Nephron (organoid): Measurements from ENCODE around the gene BTN3A1.
"Not testable (repeated sequence)": the region's sequence is repeated elsewhere in the genome, so short reads cannot be mapped to it uniquely, and the experiment has no call there.

Experiments used
- H3K27ac Mint-ChIP-seq, 3 experiments: 2 replicates each; pipeline ENCODE4 v1.8.0; 2020; ENCODE audit warnings: mixed read lengths in 3 of 3, mild to moderate bottlenecking in 2 of 3, moderate library complexity in 1 of 3
- H3K27me3 Mint-ChIP-seq: 2 replicates; pipeline ENCODE4 v1.8.0; 2021; ENCODE audit warnings: low read depth, mild to moderate bottlenecking, moderate library complexity, mixed read lengths
- H3K36me3 Mint-ChIP-seq: 2 replicates; pipeline ENCODE4 v1.8.0; 2020; ENCODE audit warnings: low read depth, mixed read lengths
- H3K4me1 Mint-ChIP-seq: 2 replicates; pipeline ENCODE4 v1.8.0; 2020; ENCODE audit warnings: mixed read lengths
- H3K4me3 Mint-ChIP-seq, 3 experiments: 2 replicates each; pipeline ENCODE4 v1.8.0; 2020; ENCODE audit warnings: mild to moderate bottlenecking in 3 of 3, mixed read lengths in 3 of 3, moderate library complexity in 2 of 3
- H3K9me3 Mint-ChIP-seq: 2 replicates; pipeline ENCODE4 v1.8.0; 2020; ENCODE audit warnings: mixed read lengths
- CTCF ChIP-seq, 3 experiments: fragments of 200-600 bp; sonication (generic); IDR thresholded peaks; one replicate each; pipeline ENCODE4 v1.5.0; 2021; ENCODE audit warnings: antibody characterized with exemption in 3 of 3; ENCODE audit not compliant: unreplicated experiment in 3 of 3

The BTN3A1 gene

GRCh38 chr6:26412228-26412627 is 10.2 kb downstream of the BTN3A1 start:
- Mint-ChIP-seq H3K36me3 (peaks cover 43% of the 10 kb centered on the region), H3K4me1 (no peaks in the 10 kb centered on the region), H3K9me3 (peaks cover 6% of the 10 kb centered on the region), H3K4me3 (no peak overlapping the region), H3K27me3 (peaks cover 3% of the 10 kb centered on the region), H3K27ac (peak overlapping the region in 1 of 3 experiments; percentile 5)
- no peak for TF ChIP-seq CTCF (IDR thresholded peaks at IDR 0.05; ENCODE audit: unreplicated experiment in 3 of 3)

DNA sequence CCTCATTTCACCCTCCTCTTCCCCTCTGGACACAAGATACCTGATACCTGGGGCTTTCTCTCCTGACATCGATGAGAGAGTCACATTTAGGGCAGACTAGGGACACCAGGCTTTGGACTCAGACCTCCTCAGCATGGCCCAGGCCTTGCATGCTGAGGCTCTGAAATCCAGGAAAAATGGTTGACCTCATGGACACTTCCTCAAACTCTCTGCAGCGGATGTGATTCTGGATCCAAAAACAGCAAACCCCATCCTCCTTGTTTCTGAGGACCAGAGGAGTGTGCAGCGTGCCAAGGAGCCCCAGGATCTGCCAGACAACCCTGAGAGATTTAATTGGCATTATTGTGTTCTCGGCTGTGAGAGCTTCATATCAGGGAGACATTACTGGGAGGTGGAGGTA is 10.9 kb downstream of the BTN3A1 start:
- Mint-ChIP-seq H3K36me3 (peaks cover 44% of the 10 kb centered on the region), H3K27ac (no peak overlapping the region), H3K27me3 (peaks cover 3% of the 10 kb centered on the region), H3K4me1 (no peaks in the 10 kb centered on the region), H3K9me3 (peaks cover 10% of the 10 kb centered on the region), H3K4me3 (no peak overlapping the region)
- TF ChIP-seq CTCF (IDR thresholded peaks at IDR 0.05; ENCODE audit: unreplicated experiment in 3 of 3): no peak

- Mint-ChIP-seq H3K36me3 (peaks cover 39% of the 10 kb centered on the region), H3K4me3 (no peak overlapping the region)
These were observed 12.2 kb downstream of the BTN3A1 start for GRCh38 chr6:26414281-26414680.

DNA sequence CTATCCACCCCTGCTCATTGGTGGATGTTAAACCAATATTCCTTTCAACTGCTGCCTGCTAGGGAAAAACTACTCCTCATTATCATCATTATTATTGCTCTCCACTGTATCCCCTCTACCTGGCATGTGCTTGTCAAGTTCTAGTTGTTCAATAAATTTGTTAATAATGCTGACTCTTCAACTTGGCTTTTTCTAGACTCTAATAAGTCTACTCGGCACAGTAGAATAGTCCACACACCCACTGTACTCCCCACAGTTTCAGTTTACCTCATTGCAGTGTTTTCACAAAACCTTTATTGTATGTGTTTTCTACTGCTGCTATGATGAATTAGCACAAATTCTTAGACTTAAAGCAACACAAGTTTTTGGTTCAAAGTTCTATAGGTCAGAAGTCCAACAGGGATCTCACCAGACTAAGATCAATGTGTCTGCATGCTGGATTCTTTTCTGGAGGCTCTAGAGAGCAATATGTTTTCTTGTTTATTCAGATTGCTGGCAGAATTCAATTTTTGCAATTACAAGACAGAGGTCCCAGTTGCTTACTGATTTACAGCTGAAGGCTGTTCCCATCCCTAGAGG is 13.1 kb downstream of the BTN3A1 start:
- H3K36me3 Mint-ChIP-seq: peaks cover 34% of the 10 kb centered on the region
- no peak for TF ChIP-seq CTCF (IDR thresholded peaks at IDR 0.05; ENCODE audit: unreplicated experiment in 3 of 3)

More at GRCh38 chr6:26414281-26414680, 12.2 kb downstream of the BTN3A1 start:
- H3K4me1 Mint-ChIP-seq: no peaks in the 10 kb centered on the region
- no peak for TF ChIP-seq CTCF (IDR thresholded peaks at IDR 0.05; ENCODE audit: unreplicated experiment in 3 of 3)
- no peak overlapping the region for H3K27ac Mint-ChIP-seq
- H3K27me3 Mint-ChIP-seq: peaks cover 3% of the 10 kb centered on the region
- H3K9me3 Mint-ChIP-seq: peaks cover 10% of the 10 kb centered on the region

GRCh38 chr6:26415791-26416190 is 13.7 kb downstream of the BTN3A1 start:
- no peak overlapping the region for H3K4me3 Mint-ChIP-seq
- H3K9me3 Mint-ChIP-seq: peaks cover 10% of the 10 kb centered on the region
- peaks cover 30% of the 10 kb centered on the region for H3K36me3 Mint-ChIP-seq
- H3K27me3 Mint-ChIP-seq: no peaks in the 10 kb centered on the region
- H3K4me1 Mint-ChIP-seq: no peaks in the 10 kb centered on the region
- no peak for TF ChIP-seq CTCF (IDR thresholded peaks at IDR 0.05; ENCODE audit: unreplicated experiment in 3 of 3)
- H3K27ac Mint-ChIP-seq: no peak overlapping the region

More for the DNA sequence above, 13.1 kb downstream of the BTN3A1 start:
- Mint-ChIP-seq H3K4me3 (no peak overlapping the region), H3K9me3 (peaks cover 10% of the 10 kb centered on the region), H3K27ac (no peak overlapping the region), H3K4me1 (no peaks in the 10 kb centered on the region), H3K27me3 (no peaks in the 10 kb centered on the region)

- TF ChIP-seq CTCF (IDR thresholded peaks at IDR 0.05; ENCODE audit: unreplicated experiment in 3 of 3): no peak
- H3K27me3 Mint-ChIP-seq: no peaks in the 10 kb centered on the region
- H3K4me3 Mint-ChIP-seq: no peak overlapping the region
- H3K4me1 Mint-ChIP-seq: no peaks in the 10 kb centered on the region
- peaks cover 29% of the 10 kb centered on the region for H3K36me3 Mint-ChIP-seq
- H3K9me3 Mint-ChIP-seq: peaks cover 10% of the 10 kb centered on the region
- H3K27ac Mint-ChIP-seq: no peak overlapping the region
These were observed 14.2 kb downstream of the BTN3A1 start for GRCh38 chr6:26416288-26416687.

DNA sequence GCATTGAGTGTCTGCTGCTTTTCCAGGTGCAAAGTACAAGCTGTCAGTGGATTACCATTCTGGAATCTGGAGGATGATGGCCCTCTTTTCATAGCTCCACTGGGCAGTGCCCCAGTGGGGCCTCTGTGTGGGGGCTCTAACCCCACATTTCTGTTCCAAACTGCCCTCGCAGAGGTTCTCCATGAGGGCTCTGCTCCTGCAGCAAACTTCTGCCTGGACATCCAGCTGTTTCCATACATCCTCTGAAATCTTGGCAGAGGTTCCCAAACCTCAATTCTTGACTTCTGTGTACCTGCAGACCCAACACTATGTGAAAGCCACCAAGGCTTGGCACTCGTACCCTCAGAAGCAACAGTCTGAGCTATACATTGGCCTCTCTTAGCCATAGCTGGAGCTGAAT is 16.0 kb downstream of the BTN3A1 start:
- H3K36me3 Mint-ChIP-seq: peaks cover 18% of the 10 kb centered on the region
- peaks cover 10% of the 10 kb centered on the region for H3K9me3 Mint-ChIP-seq
- not testable (repeated sequence) for H3K27me3 Mint-ChIP-seq, H3K27ac Mint-ChIP-seq, H3K4me3 Mint-ChIP-seq, H3K4me1 Mint-ChIP-seq

DNA sequence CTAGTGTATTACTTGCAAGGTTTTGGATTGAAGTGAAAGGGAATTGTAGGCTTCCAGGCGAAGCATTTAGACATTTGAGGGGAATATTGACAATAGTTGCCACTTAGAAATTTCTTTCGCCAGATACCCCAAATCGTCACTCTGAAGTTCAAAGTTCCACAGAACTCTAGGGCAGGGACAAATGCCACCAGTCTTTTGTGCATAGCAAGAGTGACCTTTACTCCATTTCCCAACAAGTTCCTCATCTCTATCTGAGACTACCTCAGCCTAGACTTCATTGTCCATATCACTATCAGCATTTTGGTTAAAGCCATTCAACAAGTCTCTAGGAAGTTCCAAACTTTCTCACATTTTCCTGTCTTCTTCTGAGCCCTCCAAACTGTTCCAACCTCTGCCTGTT is 16.7 kb downstream of the BTN3A1 start:
- not testable (repeated sequence) for H3K4me3 Mint-ChIP-seq, H3K27ac Mint-ChIP-seq, H3K27me3 Mint-ChIP-seq
- Mint-ChIP-seq H3K4me1 (peaks cover 13% of the 10 kb centered on the region), H3K9me3 (peaks cover 10% of the 10 kb centered on the region), H3K36me3 (peaks cover 15% of the 10 kb centered on the region)
